Measurements from ENCODE around the gene DCP1B. TPM values are rescaled to one million over a fixed set of nuclear protein-coding genes. Genes with fewer than 3 reads are reported as not detected.

The DCP1B gene
- total and polyA plus RNA-seq, 2 of the 4 experiments (the other 2 are of a cell fraction) = 13.3 to 19.7 TPM

DNA sequence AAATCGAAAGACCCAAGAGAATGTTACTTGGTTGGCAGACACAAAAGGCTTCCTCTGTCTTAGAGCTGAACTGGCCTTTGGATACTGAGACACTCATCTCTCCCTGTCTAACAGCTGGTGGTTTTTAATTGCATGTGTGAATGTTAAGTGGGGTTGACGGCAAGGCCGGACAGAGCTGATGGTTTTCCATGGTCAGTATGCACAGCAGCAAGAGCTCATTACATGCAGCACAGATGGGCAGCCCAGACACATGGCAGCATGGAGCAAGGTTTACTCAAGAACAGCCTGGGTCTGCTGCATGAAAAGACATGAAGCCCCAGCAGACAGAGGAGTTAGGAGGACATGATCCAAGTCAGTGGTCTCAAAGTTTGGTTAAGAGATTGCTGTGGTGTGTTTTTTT, 58.0 kb downstream of the DCP1B start:
- no peak overlapping the region for H2BK15ac ChIP-seq (ENCODE audit: low read depth, low read length)
- no peak overlapping the region for H4K5ac ChIP-seq (ENCODE audit: low read depth, low read length)
- ChIA-PET POLR2A (ENCODE audit: unreplicated experiment) (no interaction called here), CTCF (interaction anchor here (0.5 kb wide), 1 partner anchor 274 kb away, joined by 4 read pairs; no protein-coding TSS in a partner anchor)
- WGBS, 2 experiments (ENCODE audit: extremely low coverage in 2 of 2, insufficient read length in 1 of 2) = 89% methylated on average over 2 of the region's 3 CpGs; no CpG with 5 or more reads in 1 of the 2 experiments
- H3K9ac ChIP-seq (ENCODE audit: low read depth, low read length) = no peak overlapping the region
- H3K9me3 ChIP-seq (ENCODE audit: control insufficient read depth, insufficient read depth, low read length) = no peaks in the 10 kb centered on the region
- no peak overlapping the region for H3K18ac ChIP-seq (ENCODE audit: low read depth, low read length)
- peaks cover 5% of the 10 kb centered on the region for H3K4me1 ChIP-seq (ENCODE audit: control insufficient read depth, insufficient read depth, low read length)
- H2AFZ ChIP-seq (replicated peaks; ENCODE audit: low read length, poor library complexity) = no peak overlapping the region
- no peak overlapping the region for H3K4me2 ChIP-seq (ENCODE audit: low read depth, low read length)
- TF ChIP-seq RFX5 (IDR thresholded peaks at IDR 0.05; ENCODE audit: low read depth, low read length) (no peak), RAD21 (IDR thresholded peaks at IDR 0.05; ENCODE audit: low read length) (no peak), MAZ (IDR thresholded peaks at IDR 0.05; ENCODE audit: borderline replicate concordance, low read depth, low read length) (no peak), NFE2L2 (IDR thresholded peaks at IDR 0.05; ENCODE audit: low read depth, low read length) (no peak), MXI1 (IDR thresholded peaks at IDR 0.05; ENCODE audit: borderline replicate concordance, low read depth, low read length) (no peak), FOS (IDR thresholded peaks at IDR 0.05; ENCODE audit: low read depth, low read length) (no peak), CEBPB (IDR thresholded peaks at IDR 0.05; ENCODE audit: low read depth, low read length) (no peak), POLR2A (IDR thresholded peaks at IDR 0.05; ENCODE audit: low read depth, low read length) (no peak), SMC3 (IDR thresholded peaks at IDR 0.05; ENCODE audit: low read depth, low read length) (no peak)
- TF ChIP-seq, protein P1, sequence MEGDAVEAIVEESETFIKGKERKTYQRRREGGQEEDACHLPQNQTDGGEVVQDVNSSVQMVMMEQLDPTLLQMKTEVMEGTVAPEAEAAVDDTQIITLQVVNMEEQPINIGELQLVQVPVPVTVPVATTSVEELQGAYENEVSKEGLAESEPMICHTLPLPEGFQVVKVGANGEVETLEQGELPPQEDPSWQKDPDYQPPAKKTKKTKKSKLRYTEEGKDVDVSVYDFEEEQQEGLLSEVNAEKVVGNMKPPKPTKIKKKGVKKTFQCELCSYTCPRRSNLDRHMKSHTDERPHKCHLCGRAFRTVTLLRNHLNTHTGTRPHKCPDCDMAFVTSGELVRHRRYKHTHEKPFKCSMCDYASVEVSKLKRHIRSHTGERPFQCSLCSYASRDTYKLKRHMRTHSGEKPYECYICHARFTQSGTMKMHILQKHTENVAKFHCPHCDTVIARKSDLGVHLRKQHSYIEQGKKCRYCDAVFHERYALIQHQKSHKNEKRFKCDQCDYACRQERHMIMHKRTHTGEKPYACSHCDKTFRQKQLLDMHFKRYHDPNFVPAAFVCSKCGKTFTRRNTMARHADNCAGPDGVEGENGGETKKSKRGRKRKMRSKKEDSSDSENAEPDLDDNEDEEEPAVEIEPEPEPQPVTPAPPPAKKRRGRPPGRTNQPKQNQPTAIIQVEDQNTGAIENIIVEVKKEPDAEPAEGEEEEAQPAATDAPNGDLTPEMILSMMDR (conservative IDR thresholded peaks at IDR 0.05; ENCODE audit: low read depth, low read length) = no peak
- no peak overlapping the region for H3K23ac ChIP-seq (ENCODE audit: low read depth, low read length)
- H2AK9ac ChIP-seq (replicated peaks; ENCODE audit: low read depth, low read length, poor library complexity) = no peak overlapping the region
- no peak overlapping the region for H3K4ac ChIP-seq (ENCODE audit: low read depth, low read length)
- H4K91ac ChIP-seq (ENCODE audit: insufficient read depth, low read depth, low read length) = peak overlapping the region; percentile 0; the same call in 1 of the 2 replicates
- H4K20me1 ChIP-seq (ENCODE audit: insufficient read depth, low read length) = no peaks in the 10 kb centered on the region; the same call in 1 of the 2 replicates
- H3K14ac ChIP-seq (replicated peaks; ENCODE audit: low read depth, low read length) = no peak overlapping the region
- no peak for ATAC-seq (ENCODE audit: low read depth)
- no peak for DNase-seq
- H4K8ac ChIP-seq (ENCODE audit: low read depth in 2 of 2, low read length in 2 of 2) = no peak overlapping the region
- intact Hi-C loops (cut with micrococcal nuclease) = loop anchor here (5.0 to 10.0 kb wide), 2 partner anchors 339 to 636 kb away; no protein-coding TSS in a partner anchor
- H2BK20ac ChIP-seq (ENCODE audit: low read depth, low read length) = no peak overlapping the region
- dilution Hi-C loops (cut with HindIII; ENCODE audit: low sequenced_read_pairs, unreplicated experiment) = no loop called here
- no peak overlapping the region for H3K4me3 ChIP-seq (ENCODE audit: insufficient read depth, low read depth, low read length)
- H3K79me1 ChIP-seq (ENCODE audit: low read depth in 1 of 2, low read length in 2 of 2) = peaks cover 6 to 8% of the 10 kb centered on the region in 2 experiments; a peak in 1 of 4 replicates
- H3K27me3 ChIP-seq (ENCODE audit: control insufficient read depth, insufficient read depth, low read length) = no peaks in the 10 kb centered on the region
- in situ Hi-C loops (cut with MboI; ENCODE audit: low sequenced_read_pairs) = no loop called here
- peaks cover 44% of the 10 kb centered on the region for H3K36me3 ChIP-seq (ENCODE audit: control insufficient read depth, insufficient read depth, low read length)
- peak overlapping the region; percentile 23; the same call in 1 of the 2 replicates for H2AK5ac ChIP-seq (ENCODE audit: low read depth, low read length)
- H3K9me1 ChIP-seq (ENCODE audit: insufficient read depth, low read length) = peaks cover 7% of the 10 kb centered on the region
- BruUV-seq (replicated peaks) = no TSS peak
- no peak overlapping the region for H2BK120ac ChIP-seq (ENCODE audit: low read depth, low read length)
- no peak overlapping the region for H3K27ac ChIP-seq (ENCODE audit: insufficient read depth, low read length)
- H2BK5ac ChIP-seq (ENCODE audit: low read depth, low read length, poor library complexity, severe bottlenecking) = no peak overlapping the region
- no peak overlapping the region for H3K56ac ChIP-seq (ENCODE audit: extremely low read depth, insufficient read depth, low read length)
